Transverse colon (tissue), 3 donors: Measurements from ENCODE around the gene VPS26A.

Source experiments
- POLR2A ChIP-seq: fragments of 450-650 bp; IDR thresholded peaks from one replicate; pipeline ENCODE4 v1.6.1; 2016; ENCODE audit warnings: antibody characterized with exemption, mild to moderate bottlenecking, moderate library complexity
- POLR2AphosphoS5 ChIP-seq, 3 donors: sonication (generic); formaldehyde crosslinking; IDR thresholded peaks; one replicate each; pipeline ENCODE4 v1.6.1; 2016; ENCODE audit warnings: antibody characterized with exemption in 3 of 3

GRCh38 chr10:69180525-69181204, 56.7 kb downstream of the VPS26A start:
- TF ChIP-seq POLR2A (no peak), POLR2AphosphoS5 (IDR thresholded peaks at IDR 0.05) (no peak)
